ENCODE data around the gene PDIA5.

DNA sequence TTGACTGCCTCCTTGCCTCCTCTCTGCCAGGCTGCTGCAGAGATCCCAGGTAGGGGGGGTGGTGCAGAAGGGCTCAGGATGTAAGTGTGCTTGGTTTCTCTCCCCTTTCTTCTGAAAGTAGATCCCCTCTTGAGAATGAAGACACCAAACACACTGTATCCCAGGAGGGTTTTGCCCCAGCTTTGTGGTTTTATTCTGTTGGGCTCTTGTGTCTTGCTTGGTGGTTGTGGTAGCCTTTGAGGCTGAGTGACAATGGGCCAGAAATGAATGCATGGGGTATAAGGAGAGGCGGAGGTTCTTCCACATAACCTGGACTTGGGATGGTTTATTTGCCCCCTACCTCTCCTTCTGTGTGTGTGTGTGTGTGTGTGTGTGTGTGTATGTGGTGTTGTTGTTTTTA is 5.7 kb downstream of the PDIA5 start:
- TF ChIP-seq, protein P1, sequence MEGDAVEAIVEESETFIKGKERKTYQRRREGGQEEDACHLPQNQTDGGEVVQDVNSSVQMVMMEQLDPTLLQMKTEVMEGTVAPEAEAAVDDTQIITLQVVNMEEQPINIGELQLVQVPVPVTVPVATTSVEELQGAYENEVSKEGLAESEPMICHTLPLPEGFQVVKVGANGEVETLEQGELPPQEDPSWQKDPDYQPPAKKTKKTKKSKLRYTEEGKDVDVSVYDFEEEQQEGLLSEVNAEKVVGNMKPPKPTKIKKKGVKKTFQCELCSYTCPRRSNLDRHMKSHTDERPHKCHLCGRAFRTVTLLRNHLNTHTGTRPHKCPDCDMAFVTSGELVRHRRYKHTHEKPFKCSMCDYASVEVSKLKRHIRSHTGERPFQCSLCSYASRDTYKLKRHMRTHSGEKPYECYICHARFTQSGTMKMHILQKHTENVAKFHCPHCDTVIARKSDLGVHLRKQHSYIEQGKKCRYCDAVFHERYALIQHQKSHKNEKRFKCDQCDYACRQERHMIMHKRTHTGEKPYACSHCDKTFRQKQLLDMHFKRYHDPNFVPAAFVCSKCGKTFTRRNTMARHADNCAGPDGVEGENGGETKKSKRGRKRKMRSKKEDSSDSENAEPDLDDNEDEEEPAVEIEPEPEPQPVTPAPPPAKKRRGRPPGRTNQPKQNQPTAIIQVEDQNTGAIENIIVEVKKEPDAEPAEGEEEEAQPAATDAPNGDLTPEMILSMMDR (conservative IDR thresholded peaks at IDR 0.05; ENCODE audit: low read depth, low read length), result no peak
- no peak for TF ChIP-seq EZH2 (IDR thresholded peaks at IDR 0.05; ENCODE audit: borderline replicate concordance, low read depth, low read length, poor library complexity, severe bottlenecking)

Data from A673 (cell line).